Measurements from ENCODE around the gene EYS.

Gene EYS

GRCh38 chr6:65117817-65118409 lies 589.1 kb downstream of the EYS start:
- peak; percentile 18; the same call in 1 of the 2 replicates for TF ChIP-seq ISL1 (CRISPR knock-in tag; IDR thresholded peaks at IDR 0.05)
- no peak for TF ChIP-seq ZNF70 (CRISPR knock-in tag; IDR thresholded peaks at IDR 0.05)
- no peak for ATAC-seq

- TF ChIP-seq ZFP3 (CRISPR knock-in tag; IDR thresholded peaks at IDR 0.05) (no peak), POU6F1 (CRISPR knock-in tag; IDR thresholded peaks at IDR 0.05; ENCODE audit: borderline replicate concordance, low read depth) (no peak)
- no peak for ATAC-seq
Observed at GRCh38 chr6:65116326-65116725, 590.7 kb downstream of the EYS start.

GRCh38 chr6:65113581-65113980 lies 593.4 kb downstream of the EYS start:
- no peak for TF ChIP-seq PATZ1 (CRISPR knock-in tag; IDR thresholded peaks at IDR 0.05; ENCODE audit: borderline replicate concordance)
- no peak for TF ChIP-seq ARNTL (CRISPR knock-in tag; IDR thresholded peaks at IDR 0.05; ENCODE audit: borderline replicate concordance, low read depth)
- TF ChIP-seq PPARA (CRISPR knock-in tag; IDR thresholded peaks at IDR 0.05; ENCODE audit: borderline replicate concordance), result no peak
- no peak for TF ChIP-seq TOX (CRISPR knock-in tag; IDR thresholded peaks at IDR 0.05; ENCODE audit: borderline replicate concordance)
- TF ChIP-seq ZFP30 (CRISPR knock-in tag; IDR thresholded peaks at IDR 0.05), result no peak
- TF ChIP-seq OSR1 (CRISPR knock-in tag; IDR thresholded peaks at IDR 0.05), result no peak
- no peak for TF ChIP-seq SNAI2 (CRISPR knock-in tag; IDR thresholded peaks at IDR 0.05)
- TF ChIP-seq ISL1 (CRISPR knock-in tag; IDR thresholded peaks at IDR 0.05), result no peak
- no peak for TF ChIP-seq BACH2 (CRISPR knock-in tag; IDR thresholded peaks at IDR 0.05; ENCODE audit: borderline replicate concordance)
- TF ChIP-seq CREB5 (CRISPR knock-in tag; IDR thresholded peaks at IDR 0.05; ENCODE audit: low read depth), result no peak
- no peak for TF ChIP-seq ZNF70 (CRISPR knock-in tag; IDR thresholded peaks at IDR 0.05)
- TF ChIP-seq ZNF565 (CRISPR knock-in tag; conservative IDR thresholded peaks at IDR 0.05; ENCODE audit: low read depth), result no peak
- no peak for TF ChIP-seq TSHZ2 (CRISPR knock-in tag; IDR thresholded peaks at IDR 0.05)
- no peak for ATAC-seq

- no peak for ATAC-seq
- TF ChIP-seq CREB5 (CRISPR knock-in tag; IDR thresholded peaks at IDR 0.05; ENCODE audit: low read depth), result peak; percentile 86
- TF ChIP-seq ISL1 (CRISPR knock-in tag; IDR thresholded peaks at IDR 0.05), result peak; percentile 83
- no peak for TF ChIP-seq RARB (CRISPR knock-in tag; IDR thresholded peaks at IDR 0.05)
- TF ChIP-seq ARNTL (CRISPR knock-in tag; IDR thresholded peaks at IDR 0.05; ENCODE audit: borderline replicate concordance, low read depth), result no peak
- no peak for TF ChIP-seq BACH2 (CRISPR knock-in tag; IDR thresholded peaks at IDR 0.05; ENCODE audit: borderline replicate concordance)
Observed at GRCh38 chr6:65112435-65112834, 594.6 kb downstream of the EYS start.

GRCh38 chr6:65110031-65110430 lies 597.0 kb downstream of the EYS start:
- TF ChIP-seq POU6F1 (CRISPR knock-in tag; IDR thresholded peaks at IDR 0.05; ENCODE audit: borderline replicate concordance, low read depth), result no peak
- no peak for TF ChIP-seq TSHZ2 (CRISPR knock-in tag; IDR thresholded peaks at IDR 0.05)
- TF ChIP-seq SNAI2 (CRISPR knock-in tag; IDR thresholded peaks at IDR 0.05), result no peak
- no peak for TF ChIP-seq ZC3H10 (CRISPR knock-in tag; IDR thresholded peaks at IDR 0.05)
- no peak for TF ChIP-seq ZNF8 (CRISPR knock-in tag; IDR thresholded peaks at IDR 0.05)
- no peak for ATAC-seq

All from SK-N-SH treated with all-trans-retinoic acid at 6 μM for 48 hours (cell line).